Sigmoid colon (tissue), 3 donors: ENCODE measurements around the gene ZNF774.

ENCODE experiments used
- CTCF ChIP-seq, 4 experiments: fragments of 450-650 bp in 3 of 4; fragments of 200-600 bp in 1 of 4; IDR thresholded peaks; one replicate each; pipeline ENCODE4 v1.5.1; 2016 to 2019; ENCODE audit warnings: antibody characterized with exemption in 4 of 4, mild to moderate bottlenecking in 3 of 4, moderate library complexity in 2 of 4
- POLR2A ChIP-seq, 2 donors: fragments of 450-650 bp; IDR thresholded peaks; one replicate each; pipeline ENCODE4 v1.6.1; 2016; ENCODE audit warnings: antibody characterized with exemption in 2 of 2, mild to moderate bottlenecking in 2 of 2, moderate library complexity in 2 of 2

- TF ChIP-seq CTCF (IDR thresholded peaks at IDR 0.05) (no peak), POLR2A (IDR thresholded peaks at IDR 0.05) (no peak)
Observed at GRCh38 chr15:90394748-90395442, 42.8 kb downstream of the ZNF774 start.
